Astrocyte (in vitro differentiated cells and primary cell): ENCODE results near the gene IL10RA. TPM values are rescaled to one million over a fixed set of nuclear protein-coding genes. Genes with fewer than 3 reads are reported as not detected.

Source experiments
- DNase-seq: peaks from one replicate; pipeline ENCODE4 v3.0.0-alpha.2; 2010; ENCODE audit warnings: low read depth
- FAIRE-seq: peaks from 2 replicates; lab custom pipeline; 2011; peaks lifted over from hg19 to GRCh38; lab: Jason Lieb, UNC
- H2AFZ ChIP-seq: 2 replicates; pipeline ENCODE4 v1.6.0; 2012; ENCODE audit warnings: low read depth, low read length, inconsistent platforms
- H3K27ac ChIP-seq: 2 replicates; pipeline ENCODE4 v1.5.1; 2011; ENCODE audit warnings: low read depth, low read length, inconsistent platforms
- H3K27me3 ChIP-seq: 2 replicates; pipeline ENCODE4 v1.6.0; 2011; ENCODE audit warnings: low read length, inconsistent platforms; ENCODE audit not compliant: insufficient read depth
- H3K36me3 ChIP-seq: 2 replicates; pipeline ENCODE4 v1.5.1; 2011; ENCODE audit warnings: low read length, inconsistent platforms; ENCODE audit not compliant: insufficient read depth
- H3K4me1 ChIP-seq: 2 replicates; pipeline ENCODE4 v1.5.1; 2011; ENCODE audit warnings: low read length, inconsistent platforms; ENCODE audit not compliant: insufficient read depth
- H3K4me2 ChIP-seq: 2 replicates; pipeline ENCODE4 v1.6.0; 2012; ENCODE audit warnings: low read length, inconsistent platforms
- H3K4me3 ChIP-seq: 2 replicates; pipeline ENCODE4 v1.5.1; 2011; ENCODE audit warnings: low read depth, mild to moderate bottlenecking, low read length, inconsistent platforms; ENCODE audit not compliant: insufficient read depth
- H3K79me2 ChIP-seq: 2 replicates; pipeline ENCODE4 v1.6.0; 2012; ENCODE audit warnings: mild to moderate bottlenecking, low read length, inconsistent platforms; ENCODE audit not compliant: insufficient read depth
- H3K9ac ChIP-seq: 2 replicates; pipeline ENCODE4 v1.6.0; 2012; ENCODE audit warnings: mild to moderate bottlenecking, low read length, inconsistent platforms
- H3K9me3 ChIP-seq: 2 replicates; pipeline ENCODE4 v1.5.1; 2012; ENCODE audit warnings: low read depth, mild to moderate bottlenecking, low read length, inconsistent platforms; ENCODE audit not compliant: insufficient read depth
- H4K20me1 ChIP-seq: 2 replicates; pipeline ENCODE4 v1.6.0; 2012; ENCODE audit warnings: low read length, inconsistent platforms; ENCODE audit not compliant: insufficient read depth
- H3K27ac Mint-ChIP-seq: one replicate; pipeline ENCODE4 v1.8.0; 2021; ENCODE audit warnings: mild to moderate bottlenecking, mixed read lengths; ENCODE audit not compliant: unreplicated experiment
- H3K27me3 Mint-ChIP-seq: one replicate; pipeline ENCODE4 v1.8.0; 2021; ENCODE audit warnings: low read depth, mixed read lengths; ENCODE audit not compliant: unreplicated experiment
- H3K36me3 Mint-ChIP-seq: one replicate; pipeline ENCODE4 v1.8.0; 2021; ENCODE audit warnings: low read depth, mixed read lengths; ENCODE audit not compliant: unreplicated experiment
- H3K4me1 Mint-ChIP-seq: one replicate; pipeline ENCODE4 v1.8.0; 2021; ENCODE audit warnings: low read depth, mixed read lengths; ENCODE audit not compliant: unreplicated experiment
- H3K4me3 Mint-ChIP-seq: one replicate; pipeline ENCODE4 v1.8.0; 2021; ENCODE audit warnings: mild to moderate bottlenecking, moderate library complexity, mixed read lengths; ENCODE audit not compliant: unreplicated experiment
- H3K9me3 Mint-ChIP-seq: one replicate; pipeline ENCODE4 v1.8.0; 2021; ENCODE audit warnings: mild to moderate bottlenecking, mixed read lengths; ENCODE audit not compliant: unreplicated experiment
- EZH2 ChIP-seq: IDR thresholded peaks from 2 replicates; pipeline ENCODE4 v1.6.1; 2012; ENCODE audit warnings: mild to moderate bottlenecking, low read length, inconsistent platforms; ENCODE audit not compliant: insufficient read depth
- total RNA-seq: library from RNA; stranded (reverse); gene quantifications from 2 replicates; pipeline ENCODE4 v1.2.1, GENCODE V29; 2021
- TF ChIP-seq, protein P1 (sequence below): IDR thresholded peaks from 2 replicates; pipeline ENCODE4 v1.5.1; 2011; ENCODE audit warnings: low read depth, mild to moderate bottlenecking, inconsistent platforms, low read length, moderate library complexity; ENCODE audit not compliant: insufficient read depth

The IL10RA gene
- total RNA-seq, 1 donor from 2014 or later = 0.73 TPM

DNA sequence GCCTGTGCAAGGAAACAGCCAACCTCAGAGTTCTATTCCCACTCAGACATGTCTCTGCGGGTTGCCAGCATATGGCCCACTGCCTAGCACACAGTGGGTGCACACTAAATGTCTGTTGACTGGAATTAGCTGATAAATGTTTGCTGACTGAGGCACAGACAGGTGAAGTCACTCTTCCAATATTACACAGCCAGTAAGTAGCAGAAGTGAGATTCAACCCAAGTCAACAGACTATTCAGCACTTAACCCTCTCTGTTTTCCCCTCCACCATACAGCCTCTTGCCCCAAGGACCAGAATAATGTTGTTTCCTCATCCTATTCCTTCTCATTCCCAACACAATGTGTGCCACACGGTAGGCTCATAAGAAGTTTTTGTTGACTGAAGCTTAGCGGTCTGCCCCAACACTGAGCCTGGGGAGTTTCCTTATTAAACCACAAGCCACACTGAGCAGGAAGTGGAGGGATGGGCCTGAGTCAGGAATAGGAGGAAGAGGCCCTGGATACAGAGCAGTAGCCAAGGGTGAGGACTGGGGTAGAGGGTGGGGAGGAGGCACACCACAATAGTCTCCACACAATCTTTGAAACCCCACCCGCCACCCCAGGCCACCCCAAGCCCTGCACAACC lies 15.7 kb upstream of the IL10RA start:
- Mint-ChIP-seq H3K27me3 (peaks cover 11% of the 10 kb centered on the region), H3K4me1 (peaks cover 9% of the 10 kb centered on the region), H3K9me3 (no peaks in the 10 kb centered on the region), H3K4me3 (no peak overlapping the region), H3K36me3 (no peaks in the 10 kb centered on the region), H3K27ac (no peak overlapping the region)
- peaks cover 3% of the 10 kb centered on the region for H3K4me1 ChIP-seq
- H3K4me2 ChIP-seq = no peak overlapping the region
- H4K20me1 ChIP-seq = no peaks in the 10 kb centered on the region
- H3K27ac ChIP-seq = no peak overlapping the region
- H3K27me3 ChIP-seq = peaks cover 6% of the 10 kb centered on the region
- no peak overlapping the region for H3K4me3 ChIP-seq
- H3K79me2 ChIP-seq = no peaks in the 10 kb centered on the region
- H3K9me3 ChIP-seq = no peaks in the 10 kb centered on the region
- DNase-seq (no peak), FAIRE-seq (no peak)
- no peak overlapping the region for H3K9ac ChIP-seq
- H3K36me3 ChIP-seq = no peaks in the 10 kb centered on the region
- no peak for TF ChIP-seq EZH2
- TF ChIP-seq, protein P1, sequence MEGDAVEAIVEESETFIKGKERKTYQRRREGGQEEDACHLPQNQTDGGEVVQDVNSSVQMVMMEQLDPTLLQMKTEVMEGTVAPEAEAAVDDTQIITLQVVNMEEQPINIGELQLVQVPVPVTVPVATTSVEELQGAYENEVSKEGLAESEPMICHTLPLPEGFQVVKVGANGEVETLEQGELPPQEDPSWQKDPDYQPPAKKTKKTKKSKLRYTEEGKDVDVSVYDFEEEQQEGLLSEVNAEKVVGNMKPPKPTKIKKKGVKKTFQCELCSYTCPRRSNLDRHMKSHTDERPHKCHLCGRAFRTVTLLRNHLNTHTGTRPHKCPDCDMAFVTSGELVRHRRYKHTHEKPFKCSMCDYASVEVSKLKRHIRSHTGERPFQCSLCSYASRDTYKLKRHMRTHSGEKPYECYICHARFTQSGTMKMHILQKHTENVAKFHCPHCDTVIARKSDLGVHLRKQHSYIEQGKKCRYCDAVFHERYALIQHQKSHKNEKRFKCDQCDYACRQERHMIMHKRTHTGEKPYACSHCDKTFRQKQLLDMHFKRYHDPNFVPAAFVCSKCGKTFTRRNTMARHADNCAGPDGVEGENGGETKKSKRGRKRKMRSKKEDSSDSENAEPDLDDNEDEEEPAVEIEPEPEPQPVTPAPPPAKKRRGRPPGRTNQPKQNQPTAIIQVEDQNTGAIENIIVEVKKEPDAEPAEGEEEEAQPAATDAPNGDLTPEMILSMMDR = no peak
- H2AFZ ChIP-seq = no peak overlapping the region

DNA sequence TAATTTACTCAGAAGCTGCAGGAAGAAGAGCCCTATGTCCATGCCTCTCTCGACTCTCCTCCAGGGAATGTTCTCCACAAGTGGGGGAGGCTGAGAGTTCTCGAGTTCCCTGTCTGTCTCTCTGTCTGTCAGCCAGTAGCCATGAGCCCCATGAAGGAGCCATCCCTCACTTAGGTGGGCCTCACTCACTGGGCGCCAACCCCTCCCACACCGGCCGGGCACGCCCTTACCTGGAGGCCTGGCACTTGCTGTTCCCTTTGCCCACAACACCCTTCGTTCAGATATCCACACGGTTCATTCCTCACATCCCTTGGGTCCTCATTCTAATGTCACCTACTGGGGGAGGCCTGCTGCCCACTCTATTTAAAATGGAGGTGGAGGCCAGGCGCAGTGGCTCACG lies 14.2 kb upstream of the IL10RA start:
- no peaks in the 10 kb centered on the region for H4K20me1 ChIP-seq
- no peaks in the 10 kb centered on the region for H3K9me3 Mint-ChIP-seq
- H3K4me2 ChIP-seq = no peak overlapping the region
- H3K4me1 Mint-ChIP-seq = peaks cover 9% of the 10 kb centered on the region
- H3K27ac Mint-ChIP-seq = no peak overlapping the region
- H3K79me2 ChIP-seq = no peaks in the 10 kb centered on the region
- peaks cover 6% of the 10 kb centered on the region for H3K27me3 ChIP-seq
- no peak overlapping the region for H3K4me3 ChIP-seq
- no peaks in the 10 kb centered on the region for H3K36me3 Mint-ChIP-seq
- H2AFZ ChIP-seq = no peak overlapping the region
- no peaks in the 10 kb centered on the region for H3K36me3 ChIP-seq
- DNase-seq (no peak), FAIRE-seq (no peak)
- H3K4me3 Mint-ChIP-seq = no peak overlapping the region
- H3K9ac ChIP-seq = no peak overlapping the region
- TF ChIP-seq, protein P1 = no peak
- TF ChIP-seq EZH2 = no peak
- H3K4me1 ChIP-seq = peaks cover 3% of the 10 kb centered on the region
- H3K27me3 Mint-ChIP-seq = peaks cover 18% of the 10 kb centered on the region
- no peaks in the 10 kb centered on the region for H3K9me3 ChIP-seq
- H3K27ac ChIP-seq = no peak overlapping the region

DNA sequence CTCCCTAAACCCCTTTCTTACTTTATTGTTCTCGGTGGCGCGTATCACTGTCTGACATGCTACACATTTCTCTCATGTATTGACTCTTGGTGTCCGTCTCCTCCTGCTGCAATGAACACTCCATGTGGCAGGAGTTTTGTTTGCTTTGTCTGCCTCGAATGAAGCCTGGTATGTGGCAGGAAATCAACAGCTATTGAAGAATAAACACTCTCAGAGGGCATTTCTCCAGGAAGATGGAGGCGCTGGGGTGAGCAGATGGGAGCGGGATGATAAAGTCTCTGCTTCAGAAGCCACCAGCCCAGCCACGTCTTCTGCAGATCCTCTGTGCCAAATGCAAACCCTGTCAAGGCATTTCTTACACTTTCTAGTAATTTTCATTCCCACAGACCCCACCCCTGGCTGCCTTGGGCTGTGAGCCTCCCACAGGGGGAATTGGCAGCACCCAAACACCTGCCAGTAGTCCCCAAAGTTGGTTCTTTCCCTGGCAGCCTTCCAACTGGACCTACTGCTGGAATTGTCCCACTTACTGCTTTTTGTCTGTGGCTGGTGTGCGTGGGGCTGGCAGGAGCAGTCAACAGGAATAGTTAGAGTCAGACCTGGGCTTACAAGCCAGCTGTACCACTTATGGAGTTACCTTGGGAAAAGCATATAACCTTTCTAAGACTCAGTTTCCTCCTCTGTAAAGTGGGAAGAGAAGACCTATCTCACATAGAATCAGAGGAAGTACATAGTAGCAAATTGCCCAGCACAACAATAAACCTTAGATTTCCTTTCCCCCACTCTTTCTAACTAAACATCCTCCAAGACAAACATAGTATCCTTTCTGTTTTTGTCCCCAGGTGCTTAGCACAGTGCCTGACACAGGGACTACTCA lies 13.3 kb upstream of the IL10RA start:
- Histone ChIP-seq H3K9me3 (no peaks in the 10 kb centered on the region), H4K20me1 (no peaks in the 10 kb centered on the region), H3K36me3 (no peaks in the 10 kb centered on the region), H3K9ac (no peak overlapping the region), H3K4me3 (no peak overlapping the region), H2AFZ (no peak overlapping the region), H3K79me2 (no peaks in the 10 kb centered on the region), H3K4me1 (peaks cover 3% of the 10 kb centered on the region), H3K27ac (no peak overlapping the region), H3K27me3 (peaks cover 6% of the 10 kb centered on the region), H3K4me2 (no peak overlapping the region)
- Mint-ChIP-seq H3K9me3 (peaks cover 5% of the 10 kb centered on the region), H3K27me3 (peaks cover 24% of the 10 kb centered on the region), H3K27ac (no peak overlapping the region), H3K4me1 (peaks cover 9% of the 10 kb centered on the region), H3K4me3 (no peak overlapping the region), H3K36me3 (no peaks in the 10 kb centered on the region)
- no peak for TF ChIP-seq EZH2
- TF ChIP-seq, protein P1 = no peak
- no peak for FAIRE-seq
- no peak for DNase-seq
